Neural cell (in vitro differentiated cells): ENCODE data around the gene PPIC.

Experiments
- EZH2 ChIP-seq: fragments of 200-600, 300-800 bp; shearing (Covaris generic), sonication (generic); IDR thresholded peaks from 2 replicates; pipeline ENCODE4 v1.6.1; 2014; ENCODE audit warnings: antibody characterized with exemption, low read length, borderline replicate concordance, mild to moderate bottlenecking; ENCODE audit not compliant: insufficient read depth, poor library complexity, severe bottlenecking
- MXI1 ChIP-seq: fragments of 450-650 bp; conservative IDR thresholded peaks from 2 replicates; pipeline ENCODE4 v1.6.1; 2014; ENCODE audit warnings: antibody characterized with exemption, mild to moderate bottlenecking; ENCODE audit not compliant: poor library complexity, severe bottlenecking
- POLR2AphosphoS5 ChIP-seq: IDR thresholded peaks from 2 replicates; pipeline ENCODE4 v1.6.1; 2012
- RAD21 ChIP-seq: fragments of 450-650 bp; conservative IDR thresholded peaks from 2 replicates; pipeline ENCODE4 v1.6.1; 2014; ENCODE audit warnings: antibody characterized with exemption, mild to moderate bottlenecking, moderate library complexity
- SMC3 ChIP-seq: fragments of 450-650 bp; conservative IDR thresholded peaks from 2 replicates; pipeline ENCODE4 v1.6.1; 2014; ENCODE audit warnings: antibody characterized with exemption, mild to moderate bottlenecking, moderate library complexity; ENCODE audit not compliant: poor library complexity
- TF ChIP-seq, protein P1 (sequence below): fragments of 450-650 bp; IDR thresholded peaks from 2 replicates; pipeline ENCODE4 v1.5.1; 2014; ENCODE audit warnings: antibody characterized with exemption, mild to moderate bottlenecking, moderate library complexity; ENCODE audit not compliant: poor library complexity, severe bottlenecking

DNA sequence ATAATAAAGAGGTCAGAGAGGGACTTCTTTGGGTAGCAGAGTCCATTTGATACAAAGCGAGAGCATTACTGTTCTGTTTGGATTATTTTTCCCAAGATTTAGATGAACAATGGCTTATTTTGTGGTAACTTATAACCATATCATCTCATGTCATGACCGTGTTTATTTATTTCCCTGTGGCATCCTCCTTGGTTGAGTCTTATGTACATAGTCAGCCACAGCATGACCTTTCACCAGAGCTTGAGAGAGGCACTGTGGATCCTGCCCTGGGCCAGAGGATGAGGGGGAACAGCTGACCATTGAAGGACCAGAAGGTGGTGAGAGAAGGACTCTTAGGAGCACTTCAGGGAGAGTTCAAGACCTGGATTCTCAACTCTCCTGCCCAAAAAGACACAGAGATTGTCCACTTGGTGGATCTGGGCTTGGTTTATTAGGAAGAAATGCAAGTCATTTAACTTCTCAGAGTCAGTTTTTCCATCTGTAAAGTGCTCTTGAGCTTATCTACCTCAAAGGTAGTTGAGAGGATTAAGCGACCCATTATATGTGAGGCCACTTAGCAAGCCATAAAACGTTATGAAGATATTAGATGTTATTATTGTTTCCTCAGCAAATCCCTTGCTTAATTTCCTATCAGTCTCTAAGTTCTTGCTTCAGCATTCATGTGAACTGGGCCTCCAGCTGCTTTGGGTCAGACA, 51.4 kb downstream of the PPIC start:
- TF ChIP-seq, protein P1, sequence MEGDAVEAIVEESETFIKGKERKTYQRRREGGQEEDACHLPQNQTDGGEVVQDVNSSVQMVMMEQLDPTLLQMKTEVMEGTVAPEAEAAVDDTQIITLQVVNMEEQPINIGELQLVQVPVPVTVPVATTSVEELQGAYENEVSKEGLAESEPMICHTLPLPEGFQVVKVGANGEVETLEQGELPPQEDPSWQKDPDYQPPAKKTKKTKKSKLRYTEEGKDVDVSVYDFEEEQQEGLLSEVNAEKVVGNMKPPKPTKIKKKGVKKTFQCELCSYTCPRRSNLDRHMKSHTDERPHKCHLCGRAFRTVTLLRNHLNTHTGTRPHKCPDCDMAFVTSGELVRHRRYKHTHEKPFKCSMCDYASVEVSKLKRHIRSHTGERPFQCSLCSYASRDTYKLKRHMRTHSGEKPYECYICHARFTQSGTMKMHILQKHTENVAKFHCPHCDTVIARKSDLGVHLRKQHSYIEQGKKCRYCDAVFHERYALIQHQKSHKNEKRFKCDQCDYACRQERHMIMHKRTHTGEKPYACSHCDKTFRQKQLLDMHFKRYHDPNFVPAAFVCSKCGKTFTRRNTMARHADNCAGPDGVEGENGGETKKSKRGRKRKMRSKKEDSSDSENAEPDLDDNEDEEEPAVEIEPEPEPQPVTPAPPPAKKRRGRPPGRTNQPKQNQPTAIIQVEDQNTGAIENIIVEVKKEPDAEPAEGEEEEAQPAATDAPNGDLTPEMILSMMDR = no peak
- TF ChIP-seq EZH2 (no peak), RAD21 (no peak), MXI1 (no peak), POLR2AphosphoS5 (no peak), SMC3 (no peak)
